Adrenal gland (tissue), 5 donors: ENCODE data around the gene TRMT2A.
A peak's percentile ranks its signal among the peaks of the same experiment; 100 is the strongest.

ENCODE experiments used
- POLR2A ChIP-seq, 2 donors: fragments of 450-650 bp; IDR thresholded peaks; one replicate each; pipeline ENCODE4 v1.6.1; 2017; ENCODE audit warnings: antibody characterized with exemption in 2 of 2, mild to moderate bottlenecking in 2 of 2, moderate library complexity in 1 of 2
- TF ChIP-seq, protein P1 (sequence below), 6 experiments: fragments of 450-650 bp in 4 of 6; fragments of 200-600 bp in 2 of 6; sonication (generic) in 1 of 6; IDR thresholded peaks; 1 replicate in 5 of 6; 2 replicates in 1 of 6; pipeline versions ENCODE4 v1.5.1 to v1.8.0; 2016 to 2021; ENCODE audit warnings: antibody characterized with exemption in 6 of 6, mild to moderate bottlenecking in 2 of 6, moderate library complexity in 1 of 6
- donor health status: DM: no; HTN: no; CAD: no.

- TF ChIP-seq, protein P1, sequence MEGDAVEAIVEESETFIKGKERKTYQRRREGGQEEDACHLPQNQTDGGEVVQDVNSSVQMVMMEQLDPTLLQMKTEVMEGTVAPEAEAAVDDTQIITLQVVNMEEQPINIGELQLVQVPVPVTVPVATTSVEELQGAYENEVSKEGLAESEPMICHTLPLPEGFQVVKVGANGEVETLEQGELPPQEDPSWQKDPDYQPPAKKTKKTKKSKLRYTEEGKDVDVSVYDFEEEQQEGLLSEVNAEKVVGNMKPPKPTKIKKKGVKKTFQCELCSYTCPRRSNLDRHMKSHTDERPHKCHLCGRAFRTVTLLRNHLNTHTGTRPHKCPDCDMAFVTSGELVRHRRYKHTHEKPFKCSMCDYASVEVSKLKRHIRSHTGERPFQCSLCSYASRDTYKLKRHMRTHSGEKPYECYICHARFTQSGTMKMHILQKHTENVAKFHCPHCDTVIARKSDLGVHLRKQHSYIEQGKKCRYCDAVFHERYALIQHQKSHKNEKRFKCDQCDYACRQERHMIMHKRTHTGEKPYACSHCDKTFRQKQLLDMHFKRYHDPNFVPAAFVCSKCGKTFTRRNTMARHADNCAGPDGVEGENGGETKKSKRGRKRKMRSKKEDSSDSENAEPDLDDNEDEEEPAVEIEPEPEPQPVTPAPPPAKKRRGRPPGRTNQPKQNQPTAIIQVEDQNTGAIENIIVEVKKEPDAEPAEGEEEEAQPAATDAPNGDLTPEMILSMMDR (IDR thresholded peaks at IDR 0.05): peak in 5 of 6 experiments; percentile 13 to 20 (median 17)
- TF ChIP-seq POLR2A (IDR thresholded peaks at IDR 0.05): no peak
Measured at GRCh38 chr22:20084547-20085413, 32.2 kb downstream of the TRMT2A start.
